Esophagus squamous epithelium (tissue), 5 donors: ENCODE results near the gene DDX60. TPM values are rescaled to one million over a fixed set of nuclear protein-coding genes. Genes with fewer than 3 reads are reported as not detected.

Experiments
- DNase-seq: peaks from one replicate; lab custom pipeline; 2025; lab: John Stamatoyannopoulos, UW
- H3K27ac ChIP-seq, 4 donors: fragments of 200-600 bp; sonication (generic); one replicate each; pipeline ENCODE4 v1.5.1; 2016 to 2019; ENCODE audit warnings: mild to moderate bottlenecking in 1 of 4
- H3K27me3 ChIP-seq, 4 donors: fragments of 200-600 bp; sonication (generic); 1 replicate in 3 of 4; 2 replicates in 1 of 4; pipeline versions ENCODE4 v1.5.1 to v1.6.0; 2017 to 2021; ENCODE audit warnings: antibody characterized with exemption in 1 of 4
- H3K36me3 ChIP-seq, 3 donors: fragments of 200-600 bp; sonication (generic); one replicate each; pipeline ENCODE4 v1.5.1; 2016 to 2019
- H3K4me1 ChIP-seq, 3 donors: fragments of 200-600 bp; sonication (generic); one replicate each; pipeline ENCODE4 v1.5.1; 2017 to 2019
- H3K4me3 ChIP-seq, 4 donors: fragments of 200-600 bp; sonication (generic); 1 replicate in 3 of 4; 2 replicates in 1 of 4; pipeline ENCODE4 v1.5.1; 2016 to 2019; ENCODE audit warnings: mild to moderate bottlenecking in 2 of 4, moderate library complexity in 1 of 4
- H3K9me3 ChIP-seq, 3 donors: fragments of 200-600 bp; sonication (generic); one replicate each; pipeline ENCODE4 v1.5.1; 2016 to 2019
- POLR2A ChIP-seq, 4 donors: fragments of 450-650 bp; IDR thresholded peaks; one replicate each; pipeline ENCODE4 v1.6.1; 2017; ENCODE audit warnings: antibody characterized with exemption in 4 of 4, mild to moderate bottlenecking in 4 of 4, moderate library complexity in 3 of 4
- WGBS, 2 donors: methylation state at CpG; one replicate each; pipeline ENCODE4 v1.1.5; 2018; 5-methylcytosine and 5-hydroxymethylcytosine counted together
- intact Hi-C: fragments of 100-400 bp; cut with DNase I; formaldehyde crosslinking; loops from one replicate; pipeline ENCODE4 v1.15.0; 2022
- total RNA-seq, 4 donors: library from RNA; depleted of rRNA; stranded (reverse); fragments of >200 nt; gene quantifications; one replicate each; pipeline ENCODE4 v1.1.0, GENCODE V29; 2016
- TF ChIP-seq, protein P1 (sequence below), 6 experiments: fragments of 450-650 bp in 4 of 6; fragments of 200-600 bp in 2 of 6; sonication (generic) in 2 of 6; IDR thresholded peaks; one replicate each; pipeline ENCODE4 v1.5.1; 2016 to 2019; ENCODE audit warnings: antibody characterized with exemption in 6 of 6, mild to moderate bottlenecking in 4 of 6, moderate library complexity in 4 of 6
- donor health status: DM: yes; HTN: yes; CAD: no.

DDX60 gene
- total RNA-seq, 4 donors from 2014 or later = 1.1 to 12.3 (median 6.2) TPM

DNA sequence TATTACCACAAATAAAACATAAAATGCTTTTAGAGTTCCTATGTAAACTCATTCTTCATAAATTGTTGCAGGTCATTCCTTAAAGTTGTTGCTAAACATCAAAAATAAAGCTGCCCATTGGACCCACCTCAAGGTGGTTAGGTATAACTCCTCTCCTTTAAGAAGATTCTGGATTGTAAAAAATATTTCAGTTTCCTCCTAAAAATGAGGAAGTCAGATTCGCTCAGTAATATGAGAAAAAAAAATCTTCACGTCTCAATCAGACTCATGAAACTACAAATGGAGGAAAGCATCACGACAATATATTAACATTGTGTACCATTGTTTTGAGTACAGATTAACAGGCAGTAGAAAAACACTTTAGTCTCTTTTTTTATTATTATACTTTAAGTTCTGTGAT, 105.9 kb downstream of the DDX60 start:
- no peaks in the 10 kb centered on the region for H3K27me3 ChIP-seq
- WGBS, 2 donors = 69 to 78% methylated on average over 3 of the region's 3 CpGs
- H3K4me1 ChIP-seq = no peaks in the 10 kb centered on the region
- no peak overlapping the region for H3K27ac ChIP-seq
- H3K9me3 ChIP-seq = no peaks in the 10 kb centered on the region
- intact Hi-C loops = no loop called here
- peaks cover 0 to 14% (median 0%) of the 10 kb centered on the region in 3 donors for H3K36me3 ChIP-seq
- no peak overlapping the region for H3K4me3 ChIP-seq
- DNase-seq = no peak
- TF ChIP-seq, protein P1, sequence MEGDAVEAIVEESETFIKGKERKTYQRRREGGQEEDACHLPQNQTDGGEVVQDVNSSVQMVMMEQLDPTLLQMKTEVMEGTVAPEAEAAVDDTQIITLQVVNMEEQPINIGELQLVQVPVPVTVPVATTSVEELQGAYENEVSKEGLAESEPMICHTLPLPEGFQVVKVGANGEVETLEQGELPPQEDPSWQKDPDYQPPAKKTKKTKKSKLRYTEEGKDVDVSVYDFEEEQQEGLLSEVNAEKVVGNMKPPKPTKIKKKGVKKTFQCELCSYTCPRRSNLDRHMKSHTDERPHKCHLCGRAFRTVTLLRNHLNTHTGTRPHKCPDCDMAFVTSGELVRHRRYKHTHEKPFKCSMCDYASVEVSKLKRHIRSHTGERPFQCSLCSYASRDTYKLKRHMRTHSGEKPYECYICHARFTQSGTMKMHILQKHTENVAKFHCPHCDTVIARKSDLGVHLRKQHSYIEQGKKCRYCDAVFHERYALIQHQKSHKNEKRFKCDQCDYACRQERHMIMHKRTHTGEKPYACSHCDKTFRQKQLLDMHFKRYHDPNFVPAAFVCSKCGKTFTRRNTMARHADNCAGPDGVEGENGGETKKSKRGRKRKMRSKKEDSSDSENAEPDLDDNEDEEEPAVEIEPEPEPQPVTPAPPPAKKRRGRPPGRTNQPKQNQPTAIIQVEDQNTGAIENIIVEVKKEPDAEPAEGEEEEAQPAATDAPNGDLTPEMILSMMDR (IDR thresholded peaks at IDR 0.05) = no peak
- TF ChIP-seq POLR2A (IDR thresholded peaks at IDR 0.05) = no peak

DNA sequence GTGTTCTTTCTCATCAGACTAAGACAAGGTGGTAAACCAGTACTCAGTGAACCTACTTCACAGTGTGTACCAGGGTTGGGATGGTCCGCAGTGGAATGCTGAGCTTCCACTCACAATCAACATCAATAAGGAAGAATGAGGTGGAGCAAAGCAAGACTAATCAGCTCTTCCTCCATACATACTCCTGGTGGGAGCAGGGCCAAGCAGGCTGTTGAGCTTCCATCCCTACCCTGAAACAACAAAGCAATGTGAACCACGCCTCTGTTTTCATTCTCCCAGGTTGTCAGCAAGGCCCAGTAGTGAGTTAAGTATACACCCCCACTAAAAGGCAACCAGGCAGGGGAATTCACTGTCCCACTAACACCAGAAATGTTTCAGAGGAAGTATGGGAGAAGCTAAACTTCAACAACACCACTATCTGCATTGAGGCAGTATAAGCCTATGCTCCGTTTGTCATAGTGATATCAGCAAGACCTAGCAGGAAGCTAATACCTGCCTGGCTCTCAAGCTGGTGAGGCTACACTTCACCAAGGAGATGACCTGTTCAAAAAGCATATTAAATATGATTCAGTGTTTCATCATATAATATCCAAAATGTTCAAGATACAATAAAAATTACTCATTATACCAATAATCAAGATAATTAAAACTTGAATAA, 109.5 kb downstream of the DDX60 start:
- WGBS, 2 donors = 83 to 100% methylated on average over 2 to 3 of the region's 3 CpGs
- TF ChIP-seq POLR2A (IDR thresholded peaks at IDR 0.05) = no peak
- TF ChIP-seq, protein P1 (IDR thresholded peaks at IDR 0.05) = no peak
- no peaks in the 10 kb centered on the region for H3K27me3 ChIP-seq
- no peaks in the 10 kb centered on the region for H3K4me1 ChIP-seq
- H3K36me3 ChIP-seq = no peaks in the 10 kb centered on the region
- no peak overlapping the region for H3K27ac ChIP-seq
- no peak for DNase-seq
- intact Hi-C loops = no loop called here
- H3K4me3 ChIP-seq = no peak overlapping the region
- peaks cover 0 to 6% (median 3%) of the 10 kb centered on the region in 3 donors for H3K9me3 ChIP-seq

DNA sequence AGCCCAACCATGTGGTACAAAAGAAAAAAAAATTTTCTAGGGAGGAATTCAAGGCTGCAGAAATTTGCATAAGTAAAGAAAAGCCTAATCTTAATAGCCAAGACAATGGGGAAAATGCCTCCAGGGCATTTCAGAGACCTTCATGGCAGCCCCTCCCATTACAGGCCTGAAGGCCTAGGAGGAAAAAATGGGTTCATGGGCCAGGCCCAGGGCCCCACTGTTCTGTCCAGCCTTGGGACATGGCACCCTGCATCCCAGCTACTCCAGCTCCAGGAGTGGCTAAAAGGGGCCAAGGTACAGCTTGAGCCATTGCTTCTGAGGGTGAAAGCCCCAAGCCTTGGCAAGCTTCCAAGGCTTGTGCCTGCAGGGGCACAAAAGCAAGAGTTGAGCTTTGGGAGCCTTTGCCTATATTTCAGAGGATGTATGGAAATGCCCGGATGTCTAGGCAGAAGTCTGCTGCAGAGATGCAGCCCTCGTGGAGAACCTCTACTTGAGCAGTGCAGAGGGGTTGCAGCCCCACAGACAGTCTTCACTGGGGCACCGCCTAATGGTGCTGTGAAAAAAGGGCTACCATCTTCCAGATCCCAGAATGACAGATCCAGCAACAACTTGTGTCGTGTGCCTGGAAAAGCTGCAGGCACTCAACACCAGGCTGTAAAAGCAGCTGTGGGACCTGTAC, 115.2 kb downstream of the DDX60 start:
- DNase-seq = no peak
- intact Hi-C loops = no loop called here
- no peak overlapping the region for H3K27ac ChIP-seq
- H3K27me3 ChIP-seq = no peaks in the 10 kb centered on the region
- 87 to 100% methylated on average over 1 to 3 of the region's 4 CpGs for WGBS, 2 donors
- H3K4me3 ChIP-seq = no peak overlapping the region
- H3K4me1 ChIP-seq = no peaks in the 10 kb centered on the region
- H3K9me3 ChIP-seq = peaks cover 0 to 23% (median 19%) of the 10 kb centered on the region in 3 donors
- TF ChIP-seq, protein P1 (IDR thresholded peaks at IDR 0.05) = no peak
- no peak for TF ChIP-seq POLR2A (IDR thresholded peaks at IDR 0.05)
- no peaks in the 10 kb centered on the region for H3K36me3 ChIP-seq

DNA sequence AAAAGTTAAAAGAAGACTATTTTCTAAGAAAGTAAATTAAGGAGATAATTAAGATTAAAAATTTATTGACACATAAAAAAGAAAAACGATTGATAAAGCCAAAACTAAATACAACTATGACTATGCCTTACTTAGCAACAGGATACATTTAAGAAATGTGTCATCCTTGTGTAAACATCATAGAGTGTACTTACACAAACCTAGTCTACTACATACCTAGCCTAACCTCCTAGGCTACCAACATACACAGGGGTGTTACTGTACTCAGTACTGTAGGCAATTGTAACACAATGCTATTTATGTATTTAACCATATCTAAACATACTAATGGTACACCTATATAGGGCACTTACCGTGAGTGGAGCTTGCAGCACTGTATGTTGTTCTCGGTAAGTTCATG, 117.9 kb downstream of the DDX60 start:
- Histone ChIP-seq H3K9me3 (peaks cover 0 to 23% (median 19%) of the 10 kb centered on the region in 3 donors), H3K27me3 (no peaks in the 10 kb centered on the region), H3K4me3 (no peak overlapping the region), H3K27ac (no peak overlapping the region), H3K36me3 (no peaks in the 10 kb centered on the region), H3K4me1 (no peaks in the 10 kb centered on the region)
- no peak for TF ChIP-seq POLR2A (IDR thresholded peaks at IDR 0.05)
- TF ChIP-seq, protein P1 (IDR thresholded peaks at IDR 0.05) = no peak
- intact Hi-C loops = no loop called here
- WGBS, 2 donors = 58 to 62% methylated on average over 3 of the region's 3 CpGs
- no peak for DNase-seq

DNA sequence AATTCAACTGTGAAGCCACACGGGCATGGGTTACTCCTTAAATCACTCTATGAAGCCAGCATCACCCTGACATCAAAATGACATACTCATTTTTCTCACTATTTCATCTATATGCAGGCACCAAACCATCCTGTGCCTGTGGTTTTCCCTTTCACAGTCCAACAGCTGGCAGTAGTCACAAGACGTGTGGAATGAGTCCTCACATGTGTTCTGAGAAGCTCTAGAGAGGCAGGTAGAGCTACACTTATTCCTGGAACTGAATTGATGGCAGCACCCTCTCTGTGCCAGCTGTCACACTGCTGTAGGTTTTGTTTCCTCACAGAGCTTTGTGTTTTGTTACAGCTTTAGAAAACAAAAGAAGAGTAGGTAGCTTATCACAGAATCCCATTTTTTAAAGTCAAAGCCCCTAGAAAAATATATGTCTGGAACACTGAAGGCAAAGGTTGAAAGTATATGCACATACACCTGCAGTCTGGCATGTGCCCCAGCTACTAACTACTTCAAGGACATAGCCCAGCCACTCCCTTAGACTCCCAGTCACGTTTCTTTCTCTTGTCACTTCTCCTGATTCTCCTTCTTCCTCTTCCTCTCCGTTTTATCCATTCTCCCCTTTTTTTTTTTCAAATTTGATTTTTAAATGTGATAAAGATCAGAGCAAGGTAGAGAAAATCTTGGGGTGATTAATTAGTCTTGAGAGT, 119.1 kb downstream of the DDX60 start:
- intact Hi-C loops = no loop called here
- H3K27ac ChIP-seq = no peak overlapping the region

More for the DNA sequence above, 119.1 kb downstream of the DDX60 start:
- H3K27me3 ChIP-seq = no peaks in the 10 kb centered on the region
- 38 to 45% methylated on average over 4 of the region's 4 CpGs for WGBS, 2 donors
- H3K4me1 ChIP-seq = no peaks in the 10 kb centered on the region
- no peak for TF ChIP-seq POLR2A (IDR thresholded peaks at IDR 0.05)
- TF ChIP-seq, protein P1 (IDR thresholded peaks at IDR 0.05) = no peak
- H3K4me3 ChIP-seq = no peak overlapping the region
- no peaks in the 10 kb centered on the region for H3K36me3 ChIP-seq
- DNase-seq = no peak
- peaks cover 0 to 19% (median 17%) of the 10 kb centered on the region in 3 donors for H3K9me3 ChIP-seq
